GM18858 (cell line): Measurements from ENCODE around the gene PLA2G2C.
"Not testable (repeated sequence)": the region's sequence is repeated elsewhere in the genome, so short reads cannot be mapped to it uniquely, and the experiment has no call there.

Experiments
- ATAC-seq: cut with Tn5 transposase; IDR thresholded peaks from one replicate; pipeline ENCODE4 v1.9.1; 2021; ENCODE audit not compliant: unreplicated experiment

Gene PLA2G2C, protein sequence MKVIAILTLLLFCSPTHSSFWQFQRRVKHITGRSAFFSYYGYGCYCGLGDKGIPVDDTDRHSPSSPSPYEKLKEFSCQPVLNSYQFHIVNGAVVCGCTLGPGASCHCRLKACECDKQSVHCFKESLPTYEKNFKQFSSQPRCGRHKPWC

DNA sequence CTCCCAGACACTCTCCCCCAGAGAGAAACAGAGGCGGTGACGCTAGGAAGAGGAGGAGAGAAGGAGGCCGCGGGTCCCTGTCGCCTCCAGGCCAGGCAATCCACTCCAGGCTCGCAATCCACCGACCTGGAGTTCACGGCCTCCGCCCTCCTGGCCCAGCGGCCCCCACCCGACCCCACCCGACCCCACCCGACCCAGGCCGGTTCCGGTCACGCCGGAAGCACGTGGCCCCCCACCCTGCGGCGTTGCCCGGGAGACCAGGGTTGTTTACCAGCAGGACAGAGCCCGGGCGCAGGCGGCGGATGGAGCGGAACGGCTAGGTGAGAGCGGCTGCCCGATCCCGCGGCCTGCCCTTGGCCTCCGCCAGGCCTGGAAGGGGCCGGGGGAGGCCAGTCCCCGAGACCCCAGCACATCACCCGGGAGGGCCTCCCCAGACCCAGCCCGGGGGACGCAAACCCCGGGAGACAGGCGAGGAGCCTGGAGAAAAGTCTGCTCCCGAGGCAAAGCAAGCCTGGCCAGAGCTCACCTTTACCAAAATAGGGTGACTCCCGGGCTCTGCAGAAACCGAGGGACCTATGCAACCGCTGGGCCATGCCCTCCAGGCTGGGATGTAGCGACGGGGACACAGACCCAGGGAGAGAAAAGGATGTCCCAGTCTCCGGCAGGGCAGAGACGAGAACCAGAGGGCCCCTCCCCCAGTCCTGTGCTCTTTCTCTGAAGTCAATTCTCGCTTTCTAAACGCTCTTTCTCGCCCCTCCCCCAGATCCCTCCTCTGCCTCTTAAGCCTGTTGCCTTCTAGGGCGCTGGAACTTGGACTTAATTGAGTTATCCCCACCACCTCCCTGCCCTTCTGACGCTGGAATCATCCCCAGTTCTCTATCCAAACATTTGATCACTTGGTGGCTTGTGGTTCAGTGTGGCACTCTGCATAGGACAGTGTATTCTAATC lies at the start of gene PLA2G2C, which contains the start of gene UBXN10:
Gene PLA2G2C (minus strand): TSS at position 685 of the 949 bp plus-strand sequence. CDS start 9,155 bp downstream, outside the sequence.
Gene UBXN10 (plus strand): TSS at position 263 of the 949 bp plus-strand sequence. CDS start 4,466 bp downstream, outside the sequence.
- no peak for ATAC-seq

DNA sequence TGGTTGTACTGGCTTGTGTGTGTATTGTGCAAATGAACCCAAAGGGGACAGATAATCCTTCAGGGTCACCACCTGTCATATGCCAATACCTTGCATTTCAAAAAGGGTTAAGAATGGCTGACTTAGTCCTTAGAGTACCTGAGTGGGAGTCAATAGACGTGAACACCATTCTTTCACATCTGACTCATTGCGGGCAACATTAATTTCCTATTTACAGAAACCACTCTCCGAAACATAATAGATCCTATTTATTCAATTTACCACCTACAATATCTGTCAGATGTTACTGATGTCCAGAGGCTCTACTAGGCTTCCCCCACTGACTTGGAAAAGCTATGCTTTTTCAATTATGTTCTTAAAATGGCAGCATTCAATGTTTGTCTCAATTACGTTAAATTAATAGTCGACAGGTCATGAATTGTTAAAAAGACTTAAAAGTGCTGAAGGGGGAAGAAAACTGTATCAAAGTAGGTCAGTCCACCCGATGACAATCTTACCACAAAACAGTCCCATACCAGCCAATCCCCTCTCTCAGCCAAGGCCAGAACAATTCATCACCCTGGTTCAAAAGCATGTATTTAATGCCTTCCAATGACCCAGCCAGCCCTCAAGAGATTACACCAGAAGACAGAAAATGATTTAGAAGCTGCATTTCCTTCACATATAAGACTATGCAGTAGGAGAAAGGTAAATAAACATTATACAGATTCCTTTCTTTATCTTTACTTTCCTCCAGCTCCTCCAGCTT lies 48.6 kb upstream of the PLA2G2C start:
- no peak for ATAC-seq

DNA sequence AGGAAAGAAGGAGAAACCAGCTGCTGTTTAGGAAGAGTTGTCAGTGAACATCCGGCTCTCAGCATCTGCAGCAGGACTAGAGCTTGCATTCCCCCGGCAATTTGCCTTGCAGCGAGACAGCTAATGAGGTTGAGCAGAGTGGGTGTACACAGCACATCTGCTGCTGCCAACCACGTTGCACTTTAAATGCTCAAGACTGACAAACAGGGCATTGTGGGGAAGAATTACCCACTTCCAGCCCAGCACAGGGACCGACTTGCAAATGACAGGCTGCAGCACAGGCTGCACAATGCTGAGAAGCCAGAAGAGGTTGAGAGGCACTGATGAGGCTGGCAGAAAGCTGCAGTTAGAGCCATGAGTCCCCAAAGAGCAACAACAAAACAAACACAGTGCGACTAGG lies 47.5 kb upstream of the PLA2G2C start:
- no peak for ATAC-seq

DNA sequence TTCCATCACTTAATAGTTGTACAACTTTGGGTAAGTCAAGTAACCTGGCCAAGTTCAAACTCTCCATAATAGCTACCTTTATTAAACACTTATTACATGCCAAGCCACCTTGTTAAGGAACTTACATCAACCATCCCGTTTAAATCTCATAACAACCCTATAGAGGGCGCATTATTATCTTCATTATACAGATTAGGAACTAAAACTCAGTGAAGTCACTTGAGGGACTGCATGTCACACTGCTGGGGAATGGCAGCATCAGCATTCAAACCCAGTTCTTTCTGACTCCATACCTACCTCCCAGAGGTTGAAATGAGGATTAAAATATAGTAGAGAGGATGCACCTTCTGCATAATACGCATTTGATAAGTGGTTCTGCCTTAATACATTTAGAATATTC lies 47.1 kb upstream of the PLA2G2C start:
- ATAC-seq = no peak

DNA sequence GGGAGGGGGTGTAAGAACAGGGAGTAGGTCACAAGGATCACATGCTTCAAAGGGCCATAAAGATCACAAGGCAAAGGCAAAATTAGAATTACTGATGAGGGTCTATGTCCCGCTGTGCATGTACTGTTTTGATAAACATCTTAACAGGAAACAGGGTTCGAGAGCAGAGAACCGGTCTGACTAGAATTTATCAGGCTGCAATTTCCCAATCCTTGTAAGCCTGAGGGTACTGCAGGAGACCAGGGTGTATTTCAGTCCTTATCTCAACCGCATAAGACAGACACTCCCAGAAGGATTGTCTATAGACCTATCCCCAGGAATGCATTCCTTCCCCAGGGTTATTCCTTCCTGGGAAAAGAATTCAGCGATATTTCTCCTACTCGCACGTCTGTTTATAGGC lies 46.2 kb upstream of the PLA2G2C start:
- ATAC-seq = not testable (repeated sequence)

DNA sequence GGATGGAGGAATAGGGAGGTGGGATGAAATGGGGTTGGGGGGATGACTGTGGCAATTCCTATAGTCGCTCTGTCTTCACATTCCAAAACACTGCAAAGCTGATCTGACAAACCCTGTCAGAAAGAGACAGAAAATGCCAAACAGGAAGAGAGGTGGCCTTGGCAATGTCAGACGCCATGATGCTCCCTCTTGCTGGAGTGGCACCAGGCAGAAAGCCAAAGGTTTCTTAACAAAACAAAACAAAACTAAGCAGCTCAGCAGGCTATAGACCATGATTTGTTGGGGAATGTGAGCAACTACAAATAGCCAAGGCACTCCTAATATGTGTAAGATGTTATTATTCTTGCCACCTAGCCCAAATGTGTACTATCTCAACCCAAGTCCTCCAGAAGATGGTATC lies 42.9 kb upstream of the PLA2G2C start:
- no peak for ATAC-seq

DNA sequence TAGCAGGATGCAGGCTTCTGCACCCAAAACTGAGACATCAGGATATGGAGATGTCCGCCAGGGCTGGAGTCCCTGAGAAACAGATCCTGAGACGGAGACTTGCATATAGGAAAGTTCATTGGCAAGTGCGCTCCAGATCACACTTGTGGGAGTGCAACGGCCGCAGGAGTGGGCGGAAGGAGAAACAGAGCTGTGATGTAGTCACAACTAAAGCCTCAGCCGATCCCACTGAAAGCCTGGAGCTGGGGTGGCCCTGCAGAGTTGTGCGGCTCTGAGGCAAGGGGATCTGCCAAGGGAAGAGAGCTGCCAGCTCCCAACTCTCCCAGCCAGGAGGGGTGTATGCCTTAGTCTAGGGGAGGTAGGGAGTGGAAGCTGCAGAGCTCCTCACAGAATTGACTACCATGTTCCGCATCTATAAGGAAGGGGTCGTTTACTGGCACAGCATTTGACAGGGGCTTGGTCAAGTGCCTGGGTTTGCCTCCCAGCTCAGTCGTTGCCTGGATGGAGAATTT lies 42.1 kb upstream of the PLA2G2C start:
- no peak for ATAC-seq

DNA sequence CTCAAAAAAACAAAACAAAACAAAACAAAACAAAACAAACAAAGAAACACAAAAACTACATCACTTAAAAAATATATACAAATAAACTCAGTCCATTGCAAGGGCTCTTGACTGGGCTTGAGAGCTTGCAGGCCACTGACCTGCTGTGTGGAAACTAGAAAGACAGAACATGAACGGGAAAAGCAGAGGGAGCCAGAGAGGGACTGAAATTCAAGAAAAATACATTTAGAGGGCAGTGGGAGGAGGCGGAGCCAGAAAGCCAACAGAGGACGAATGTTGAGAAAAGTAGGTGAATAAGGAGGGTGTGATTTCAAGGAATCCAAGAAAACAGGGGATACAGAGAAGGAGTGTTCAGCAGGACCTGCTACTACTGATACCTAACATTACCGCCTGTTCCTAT lies 41.4 kb upstream of the PLA2G2C start:
- no peak for ATAC-seq

DNA sequence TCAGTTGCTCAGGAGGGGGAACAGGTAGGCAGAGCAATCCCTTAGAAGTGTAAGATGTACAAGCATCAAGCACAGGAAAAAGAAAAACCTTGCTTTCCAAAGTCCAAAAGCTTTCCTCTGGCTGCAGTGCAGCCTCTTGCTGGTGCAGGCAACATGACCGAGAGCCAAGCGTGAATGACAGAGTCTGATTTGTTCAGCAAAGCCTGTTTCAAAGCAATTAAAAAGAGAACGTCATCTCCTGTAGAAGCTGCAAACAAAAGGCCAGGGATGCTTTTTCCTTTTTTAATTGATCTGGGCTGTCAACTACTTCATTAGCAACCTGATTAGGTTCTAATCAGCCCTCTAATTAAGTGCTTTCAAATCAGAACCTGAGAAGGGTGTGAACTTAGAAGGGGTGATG lies 38.2 kb upstream of the PLA2G2C start:
- no peak for ATAC-seq

DNA sequence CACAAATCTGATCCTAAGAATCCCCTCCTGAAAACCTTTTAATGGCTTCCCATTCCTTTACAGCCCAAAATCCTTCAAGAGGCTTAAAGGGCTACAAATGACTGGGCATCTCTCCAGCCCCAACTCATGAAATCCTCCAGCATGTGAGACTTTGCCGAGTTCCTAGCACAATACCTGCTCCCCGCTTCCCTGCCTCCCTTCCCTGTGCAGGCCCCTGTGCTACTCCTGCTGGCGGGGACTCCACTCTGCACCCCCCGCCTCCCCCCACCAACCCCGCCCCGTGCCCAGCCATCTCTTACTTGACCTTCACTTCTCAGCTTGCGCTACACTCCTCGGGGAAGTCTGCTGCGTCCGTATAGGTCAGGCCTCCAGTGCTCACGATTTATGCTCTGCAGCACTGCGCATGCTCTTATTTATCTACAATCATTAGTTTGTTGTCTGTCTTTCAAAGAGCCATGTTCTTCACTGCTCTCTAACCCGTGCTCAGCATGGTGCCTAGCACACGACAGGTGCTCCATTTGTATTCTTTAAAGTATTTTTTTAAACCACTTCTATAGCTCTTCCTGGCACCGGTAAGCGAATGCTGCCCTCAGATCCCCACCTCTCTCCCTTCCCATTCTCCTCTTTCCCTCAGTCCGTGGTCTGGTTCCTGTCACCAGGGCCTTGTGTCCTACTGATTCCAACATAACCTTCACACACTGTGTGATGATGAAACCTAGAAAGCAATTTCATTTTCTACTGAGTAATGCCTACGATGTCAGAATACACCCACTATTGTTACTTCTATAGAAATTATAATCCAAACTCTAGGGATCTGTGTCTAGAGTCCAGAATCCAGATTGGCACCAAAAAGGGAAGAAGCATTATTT lies 37.5 kb upstream of the PLA2G2C start:
- no peak for ATAC-seq

DNA sequence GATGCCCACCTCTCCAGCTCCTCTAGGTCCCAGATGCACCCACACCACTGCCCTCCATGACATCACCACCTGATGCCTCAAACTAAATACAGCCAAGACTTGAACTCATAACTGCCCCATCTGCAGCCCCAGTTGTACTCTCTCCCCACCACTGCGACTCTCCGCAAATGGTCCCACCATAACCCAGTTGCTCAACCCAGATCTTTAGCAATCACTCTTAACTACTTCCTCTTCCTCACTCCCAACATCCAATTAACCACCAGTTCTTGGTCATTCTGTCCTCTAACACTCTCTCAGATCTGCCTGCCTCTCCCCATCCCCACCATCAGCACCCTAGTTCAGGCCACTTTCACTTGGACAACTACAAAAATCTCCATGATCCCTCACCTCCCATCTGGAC lies 36.8 kb upstream of the PLA2G2C start:
- no peak for ATAC-seq

DNA sequence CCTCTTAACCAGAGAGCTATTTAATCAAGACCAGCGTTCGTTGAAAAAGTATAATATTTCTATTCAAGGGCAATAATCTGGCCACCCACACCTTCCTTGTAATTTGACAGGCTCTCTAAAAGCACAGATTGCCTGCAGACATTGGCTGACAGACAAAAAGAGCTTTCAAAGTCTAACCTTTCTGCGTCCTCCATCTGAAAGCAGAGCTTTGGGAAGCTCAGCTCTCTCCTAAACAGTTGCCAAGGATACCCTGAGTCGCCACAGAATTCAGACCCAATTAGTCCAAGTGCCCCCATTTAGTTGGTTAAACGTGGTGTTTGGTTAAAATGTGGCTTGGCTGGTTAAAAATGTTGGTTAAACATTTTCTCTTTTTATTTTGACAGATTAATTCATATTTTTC lies 33.7 kb upstream of the PLA2G2C start:
- no peak for ATAC-seq

DNA sequence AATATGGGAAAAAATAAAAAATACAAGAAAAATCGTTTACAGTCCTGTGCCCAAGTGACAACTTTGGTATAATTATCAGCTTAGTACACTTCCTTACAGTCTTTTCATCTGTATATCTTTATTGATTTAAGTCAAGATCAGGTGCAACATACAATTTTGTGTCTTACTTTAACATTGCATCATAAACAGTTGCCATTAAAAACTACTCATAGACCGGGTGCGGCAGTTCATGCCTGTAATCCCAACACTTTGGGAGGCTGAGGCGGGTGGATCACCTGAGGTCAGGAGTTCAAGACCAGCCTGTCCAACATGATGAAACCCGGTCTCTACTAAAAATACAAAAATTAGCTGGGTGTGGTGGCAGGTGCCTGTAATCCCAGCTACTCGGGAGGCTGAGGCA lies 32.7 kb upstream of the PLA2G2C start:
- ATAC-seq = not testable (repeated sequence)

DNA sequence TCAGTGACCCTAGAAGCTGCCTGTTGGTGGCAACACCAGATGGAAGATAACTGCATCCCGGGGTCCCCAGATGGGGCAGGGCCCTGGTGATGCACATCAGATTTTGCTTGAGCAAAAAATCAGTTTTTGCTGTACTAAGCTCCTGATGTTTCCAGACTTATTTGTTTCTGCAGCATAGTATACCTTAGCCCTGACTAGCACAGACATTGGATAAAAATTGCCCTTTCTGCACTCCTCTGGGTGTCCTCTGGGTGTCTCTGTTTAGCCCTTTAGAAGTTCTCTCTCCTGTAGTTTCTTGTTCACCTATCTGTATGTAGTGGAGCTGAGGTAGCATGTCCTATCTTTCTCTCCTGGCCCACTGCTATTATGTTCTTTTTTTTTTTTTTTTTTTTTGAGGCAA lies 30.3 kb upstream of the PLA2G2C start:
- no peak for ATAC-seq

DNA sequence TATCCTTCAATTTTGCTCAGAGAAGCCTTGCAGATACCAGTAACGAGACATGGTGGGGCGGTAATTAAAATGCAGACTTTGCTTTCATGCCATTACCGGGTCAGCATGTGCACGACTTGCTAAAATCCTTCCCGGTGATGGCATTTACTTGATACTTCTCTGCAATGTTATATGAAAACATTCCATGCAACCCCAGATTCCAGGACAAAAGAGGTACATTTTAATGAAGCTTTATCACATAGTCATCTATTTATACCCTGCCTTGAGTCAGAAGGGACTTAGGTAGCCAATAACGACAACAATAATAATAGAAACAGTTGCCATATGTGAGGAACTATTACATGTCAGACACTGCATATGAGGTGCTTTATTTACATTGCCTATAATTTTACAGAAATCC lies 29.4 kb upstream of the PLA2G2C start:
- ATAC-seq = no peak

DNA sequence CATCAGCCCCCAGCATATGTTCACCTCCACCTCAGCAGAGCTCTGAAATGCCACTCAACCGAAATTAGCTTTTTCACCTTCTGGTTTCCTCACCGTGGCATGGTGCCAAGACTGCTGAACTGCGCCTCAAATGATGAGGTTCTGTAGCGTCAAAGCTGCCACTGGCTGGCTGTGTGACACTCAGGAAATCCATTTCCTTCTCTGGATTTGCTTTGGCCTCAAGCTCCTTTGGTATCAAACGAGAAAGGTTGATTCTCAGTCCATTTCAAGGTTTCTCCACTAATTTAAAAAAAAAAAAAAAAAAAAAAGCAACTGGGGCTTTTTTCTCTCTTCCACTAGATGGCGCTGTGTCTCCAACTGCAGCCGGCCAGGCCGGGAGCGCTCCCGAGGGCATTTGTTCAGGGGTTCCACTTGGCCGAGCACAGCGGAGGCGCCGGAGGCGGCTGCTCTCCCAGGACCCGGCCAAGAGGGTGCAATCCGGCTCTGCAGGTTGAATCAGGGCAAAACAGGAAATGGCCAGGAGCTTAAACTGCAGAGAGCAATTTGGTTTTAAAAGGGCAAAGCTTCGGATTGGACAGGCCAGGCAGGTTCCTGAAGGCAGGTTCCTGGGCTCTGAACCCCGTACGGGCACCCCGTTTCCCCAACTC lies 26.5 kb upstream of the PLA2G2C start:
- no peak for ATAC-seq

DNA sequence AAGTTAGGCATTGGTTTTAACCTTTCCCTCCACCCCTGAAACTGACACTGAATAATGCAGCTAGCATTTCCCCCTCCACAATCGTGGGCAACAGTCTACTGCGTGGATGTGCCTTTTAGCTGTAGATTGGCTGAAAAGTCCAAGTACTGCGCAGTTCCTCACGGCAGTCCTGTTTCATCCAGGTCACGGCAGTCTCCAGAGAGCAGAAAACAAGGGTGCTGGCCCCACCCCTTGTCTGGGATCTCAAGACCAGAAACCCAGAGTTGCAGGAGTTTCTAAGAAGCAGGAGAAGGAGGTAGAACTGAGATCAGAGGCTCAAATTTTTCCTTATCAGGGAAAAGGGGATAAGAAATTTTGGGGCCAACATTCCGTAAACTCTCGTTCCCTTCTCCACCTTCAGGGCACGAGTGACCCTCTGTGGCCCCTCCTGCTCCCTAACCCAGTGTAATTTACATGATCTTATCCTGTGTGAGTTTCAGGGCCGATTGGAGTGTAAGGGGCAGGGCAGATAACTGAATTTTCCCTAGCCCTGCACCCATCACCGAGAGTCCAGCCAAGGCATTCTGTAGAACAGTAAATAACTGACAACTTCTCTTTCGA lies 25.9 kb upstream of the PLA2G2C start:
- ATAC-seq = no peak

DNA sequence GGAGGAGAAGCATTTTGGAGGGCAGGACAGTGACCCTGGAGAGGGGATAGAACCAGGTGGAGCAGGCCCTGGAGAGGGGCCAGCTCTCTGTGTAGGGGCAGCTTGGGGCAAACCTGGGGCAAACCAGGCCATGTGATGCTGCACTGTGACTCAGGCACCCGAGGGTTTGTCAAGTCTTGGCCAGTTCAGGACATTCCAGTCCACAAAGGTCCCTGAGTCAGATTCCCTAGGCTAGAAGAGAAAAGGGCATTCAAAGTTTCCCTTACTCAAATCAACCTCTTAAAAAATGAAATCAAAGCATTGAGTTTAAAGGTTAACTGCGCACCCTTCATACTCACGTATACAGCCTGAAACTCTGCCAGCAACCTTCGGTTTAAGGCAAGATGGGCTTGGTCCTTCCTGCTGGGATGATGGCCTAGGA lies 25.2 kb upstream of the PLA2G2C start:
- ATAC-seq = no peak

DNA sequence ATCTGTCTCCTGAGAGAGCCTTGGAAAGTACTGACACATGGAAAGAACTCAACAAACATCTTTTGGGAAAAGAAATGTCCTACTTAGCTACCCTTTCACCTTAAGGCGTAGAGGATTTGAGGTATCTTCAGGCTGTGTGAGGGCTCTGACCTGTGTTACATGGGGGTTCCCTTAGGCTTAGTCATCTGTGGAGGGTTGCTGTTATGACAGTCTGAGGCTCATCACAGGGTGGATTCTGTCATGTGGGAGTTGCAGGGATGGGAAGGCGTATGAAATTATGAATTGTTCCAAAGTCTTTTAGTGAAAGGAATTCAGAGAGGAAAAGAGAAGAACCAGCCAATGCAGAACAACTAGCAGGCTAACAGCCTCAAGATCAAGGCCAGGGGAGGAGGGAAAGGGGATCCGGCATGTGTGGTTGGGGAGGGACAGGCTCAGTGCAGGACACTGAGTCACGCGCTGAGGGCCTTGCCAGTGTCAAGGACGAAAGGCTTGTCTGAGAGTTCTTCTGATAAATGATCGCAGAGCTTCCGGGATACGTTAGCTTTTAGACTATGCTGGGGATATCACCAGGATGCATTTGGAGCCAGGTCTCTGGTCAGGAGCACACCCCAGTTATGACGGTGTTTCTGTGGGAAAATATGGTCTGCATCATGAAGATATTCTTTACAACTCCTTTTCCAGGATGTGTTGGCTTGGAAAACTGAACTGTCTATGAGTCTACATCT lies 24.6 kb upstream of the PLA2G2C start:
- no peak for ATAC-seq
